HL-60 (cell line): ENCODE measurements around the gene KIF3C.
"Not testable (repeated sequence)": the region's sequence is repeated elsewhere in the genome, so short reads cannot be mapped to it uniquely, and the experiment has no call there.

Experiments
- DNase-seq, 2 experiments: peaks; one replicate each; pipeline ENCODE4 v3.0.0-alpha.2; 2010 to 2020; ENCODE audit warnings: low read depth in 1 of 2, low spot score in 1 of 2
- H3K27ac ChIP-seq: fragments of 250-450 bp; sonication (Bioruptor Pico); replicated peaks from 2 replicates; pipeline ENCODE4 v1.5.1; 2020; ENCODE audit warnings: mild to moderate bottlenecking, moderate library complexity
- H3K27me3 ChIP-seq: fragments of 250-450 bp; sonication (Bioruptor Pico); 2 replicates; pipeline ENCODE4 v1.5.1; 2021; ENCODE audit warnings: mild to moderate bottlenecking, moderate library complexity; ENCODE audit not compliant: insufficient read depth, poor library complexity, severe bottlenecking
- H3K4me3 ChIP-seq: replicated peaks from 2 replicates; pipeline ENCODE4 v1.5.1; 2011; ENCODE audit warnings: mild to moderate bottlenecking, control low read depth, low read length; ENCODE audit not compliant: insufficient read depth
- GABPA ChIP-seq: IDR thresholded peaks from 2 replicates; pipeline ENCODE4 v1.6.1; 2012; ENCODE audit warnings: low read depth
- POLR2AphosphoS5 ChIP-seq: IDR thresholded peaks from 2 replicates; pipeline ENCODE4 v1.6.1; 2012; ENCODE audit warnings: low read depth
- SPI1 ChIP-seq: IDR thresholded peaks from 2 replicates; pipeline ENCODE4 v1.6.1; 2012; ENCODE audit warnings: low read depth, mild to moderate bottlenecking, borderline replicate concordance
- TF ChIP-seq, protein P1 (sequence below): IDR thresholded peaks from one replicate; pipeline ENCODE4 v1.5.1; 2011; ENCODE audit warnings: low read length, control low read depth, inconsistent platforms; ENCODE audit not compliant: insufficient read depth
- TF ChIP-seq, protein P2 (sequence below): IDR thresholded peaks from 2 replicates; pipeline ENCODE4 v1.6.1; 2012; ENCODE audit warnings: low read depth; ENCODE audit not compliant: insufficient replicate concordance

The KIF3C gene

DNA sequence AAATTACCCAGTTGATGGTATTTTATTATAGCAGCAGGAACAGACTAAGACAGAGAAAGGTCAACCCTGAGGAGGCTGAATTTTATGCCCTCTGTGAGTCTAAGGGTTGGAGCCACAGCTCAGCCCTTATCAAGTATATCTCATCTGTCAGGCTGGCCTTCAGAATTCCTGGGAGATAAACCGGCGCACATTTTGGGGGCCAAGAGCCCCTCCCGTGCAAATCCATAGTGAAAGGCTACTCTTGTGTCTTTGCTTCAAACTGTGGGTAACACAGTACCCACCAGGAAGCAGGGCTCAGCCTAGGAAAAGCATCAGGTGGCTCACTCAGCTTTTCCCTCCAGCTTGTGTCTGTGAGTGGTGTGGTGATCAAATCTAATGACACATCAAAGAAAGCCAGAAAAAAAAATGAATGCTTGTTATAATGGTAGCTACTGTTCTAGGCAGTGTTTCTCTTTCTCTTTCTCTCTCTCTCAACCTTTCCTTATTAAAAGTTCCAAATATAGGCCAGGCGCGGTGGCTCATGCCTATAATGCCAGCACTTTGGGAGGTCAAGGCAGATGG is 79.0 kb downstream of the KIF3C start:
- Histone ChIP-seq H3K4me3 (no peak overlapping the region), H3K27ac (no peak overlapping the region), H3K27me3 (no peaks in the 10 kb centered on the region)
- no peak for TF ChIP-seq POLR2AphosphoS5
- TF ChIP-seq GABPA: no peak
- TF ChIP-seq SPI1: no peak
- TF ChIP-seq, protein P1, sequence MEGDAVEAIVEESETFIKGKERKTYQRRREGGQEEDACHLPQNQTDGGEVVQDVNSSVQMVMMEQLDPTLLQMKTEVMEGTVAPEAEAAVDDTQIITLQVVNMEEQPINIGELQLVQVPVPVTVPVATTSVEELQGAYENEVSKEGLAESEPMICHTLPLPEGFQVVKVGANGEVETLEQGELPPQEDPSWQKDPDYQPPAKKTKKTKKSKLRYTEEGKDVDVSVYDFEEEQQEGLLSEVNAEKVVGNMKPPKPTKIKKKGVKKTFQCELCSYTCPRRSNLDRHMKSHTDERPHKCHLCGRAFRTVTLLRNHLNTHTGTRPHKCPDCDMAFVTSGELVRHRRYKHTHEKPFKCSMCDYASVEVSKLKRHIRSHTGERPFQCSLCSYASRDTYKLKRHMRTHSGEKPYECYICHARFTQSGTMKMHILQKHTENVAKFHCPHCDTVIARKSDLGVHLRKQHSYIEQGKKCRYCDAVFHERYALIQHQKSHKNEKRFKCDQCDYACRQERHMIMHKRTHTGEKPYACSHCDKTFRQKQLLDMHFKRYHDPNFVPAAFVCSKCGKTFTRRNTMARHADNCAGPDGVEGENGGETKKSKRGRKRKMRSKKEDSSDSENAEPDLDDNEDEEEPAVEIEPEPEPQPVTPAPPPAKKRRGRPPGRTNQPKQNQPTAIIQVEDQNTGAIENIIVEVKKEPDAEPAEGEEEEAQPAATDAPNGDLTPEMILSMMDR: no peak
- TF ChIP-seq, protein P2, sequence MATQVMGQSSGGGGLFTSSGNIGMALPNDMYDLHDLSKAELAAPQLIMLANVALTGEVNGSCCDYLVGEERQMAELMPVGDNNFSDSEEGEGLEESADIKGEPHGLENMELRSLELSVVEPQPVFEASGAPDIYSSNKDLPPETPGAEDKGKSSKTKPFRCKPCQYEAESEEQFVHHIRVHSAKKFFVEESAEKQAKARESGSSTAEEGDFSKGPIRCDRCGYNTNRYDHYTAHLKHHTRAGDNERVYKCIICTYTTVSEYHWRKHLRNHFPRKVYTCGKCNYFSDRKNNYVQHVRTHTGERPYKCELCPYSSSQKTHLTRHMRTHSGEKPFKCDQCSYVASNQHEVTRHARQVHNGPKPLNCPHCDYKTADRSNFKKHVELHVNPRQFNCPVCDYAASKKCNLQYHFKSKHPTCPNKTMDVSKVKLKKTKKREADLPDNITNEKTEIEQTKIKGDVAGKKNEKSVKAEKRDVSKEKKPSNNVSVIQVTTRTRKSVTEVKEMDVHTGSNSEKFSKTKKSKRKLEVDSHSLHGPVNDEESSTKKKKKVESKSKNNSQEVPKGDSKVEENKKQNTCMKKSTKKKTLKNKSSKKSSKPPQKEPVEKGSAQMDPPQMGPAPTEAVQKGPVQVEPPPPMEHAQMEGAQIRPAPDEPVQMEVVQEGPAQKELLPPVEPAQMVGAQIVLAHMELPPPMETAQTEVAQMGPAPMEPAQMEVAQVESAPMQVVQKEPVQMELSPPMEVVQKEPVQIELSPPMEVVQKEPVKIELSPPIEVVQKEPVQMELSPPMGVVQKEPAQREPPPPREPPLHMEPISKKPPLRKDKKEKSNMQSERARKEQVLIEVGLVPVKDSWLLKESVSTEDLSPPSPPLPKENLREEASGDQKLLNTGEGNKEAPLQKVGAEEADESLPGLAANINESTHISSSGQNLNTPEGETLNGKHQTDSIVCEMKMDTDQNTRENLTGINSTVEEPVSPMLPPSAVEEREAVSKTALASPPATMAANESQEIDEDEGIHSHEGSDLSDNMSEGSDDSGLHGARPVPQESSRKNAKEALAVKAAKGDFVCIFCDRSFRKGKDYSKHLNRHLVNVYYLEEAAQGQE: no peak
- no peak for DNase-seq

DNA sequence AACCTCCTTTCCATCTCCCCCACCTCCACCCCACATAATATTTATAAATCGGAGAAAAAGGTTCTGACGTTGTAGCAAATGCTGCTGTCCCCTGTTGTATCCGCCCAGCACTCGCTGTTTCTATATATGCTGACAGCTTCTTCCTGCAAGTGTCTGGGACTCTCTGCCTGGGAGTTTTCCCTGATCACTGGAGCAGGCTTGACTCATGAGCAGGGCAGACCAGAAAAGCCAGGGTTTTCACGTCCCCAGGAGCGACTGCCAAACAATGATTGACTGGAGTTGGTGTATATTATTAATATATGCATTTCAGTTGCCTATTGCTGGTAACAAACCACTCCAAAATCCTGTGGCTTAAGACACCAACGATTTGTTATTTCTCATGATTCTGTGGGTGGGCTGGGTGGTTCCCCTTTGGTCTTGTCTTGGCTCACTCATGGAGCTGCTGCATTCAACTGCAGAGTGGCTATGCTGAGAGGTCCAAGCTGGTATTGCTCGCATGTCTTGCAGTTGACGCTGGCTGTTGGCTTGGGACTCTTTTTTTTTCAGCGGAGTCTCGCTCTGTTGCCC is 82.8 kb downstream of the KIF3C start:
- H3K4me3 ChIP-seq: no peak overlapping the region
- H3K27ac ChIP-seq: no peak overlapping the region
- H3K27me3 ChIP-seq: no peaks in the 10 kb centered on the region
- DNase-seq: no peak
- TF ChIP-seq POLR2AphosphoS5: no peak
- TF ChIP-seq, protein P2: no peak
- TF ChIP-seq GABPA: no peak
- TF ChIP-seq, protein P1: no peak
- TF ChIP-seq SPI1: no peak

DNA sequence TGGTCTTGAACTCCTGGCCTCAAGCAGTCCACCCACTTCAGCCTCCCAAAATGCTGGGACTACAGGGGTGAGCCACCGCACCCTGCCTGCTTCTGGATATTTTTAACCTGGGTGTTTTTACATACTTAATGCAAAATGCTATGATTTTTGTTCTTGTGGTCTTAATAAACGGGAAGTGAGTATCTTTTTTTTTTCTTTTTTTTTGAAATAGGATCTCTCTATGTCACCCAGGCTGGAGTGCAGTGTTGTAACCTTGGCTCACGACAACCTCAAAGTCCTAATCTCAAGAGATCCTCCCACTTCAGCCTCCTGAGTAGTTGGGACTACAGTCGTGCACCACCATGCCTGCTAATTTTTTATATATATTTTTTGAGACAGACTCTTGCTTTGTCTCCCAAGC is 84.8 kb downstream of the KIF3C start:
- TF ChIP-seq SPI1 (peak; percentile 46; the same call in 1 of the 2 replicates), GABPA (no peak), POLR2AphosphoS5 (no peak)
- TF ChIP-seq, protein P1: no peak
- TF ChIP-seq, protein P2: no peak
- DNase-seq: peak in 1 of 2 experiments; percentile 20

DNA sequence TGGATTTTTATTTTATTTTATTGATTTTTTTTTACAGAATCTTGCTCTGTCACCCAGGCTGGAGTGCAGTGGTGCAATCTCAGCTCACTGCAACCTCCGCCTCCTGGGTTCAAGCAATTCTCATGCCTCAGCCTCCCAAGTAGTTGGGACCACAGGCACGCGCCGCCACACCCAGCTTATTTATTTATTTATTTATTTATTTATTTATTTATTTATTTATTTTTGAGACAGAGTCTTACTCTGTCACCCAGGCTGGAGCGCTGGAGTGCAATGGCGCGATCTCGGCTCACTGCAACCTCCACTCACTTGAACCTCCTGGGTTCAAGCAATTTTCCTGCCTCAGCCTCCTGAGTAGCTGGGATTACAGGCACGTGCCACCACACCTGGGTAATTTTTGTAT is 86.0 kb downstream of the KIF3C start:
- not testable (repeated sequence) for H3K27ac ChIP-seq, H3K27me3 ChIP-seq, H3K4me3 ChIP-seq, DNase-seq

More for the DNA sequence above, 84.8 kb downstream of the KIF3C start:
- Histone ChIP-seq H3K27ac (no peak overlapping the region), H3K27me3 (no peaks in the 10 kb centered on the region), H3K4me3 (no peak overlapping the region)
